ENCODE data around the gene HS6ST1. TPM values are rescaled to one million over a fixed set of nuclear protein-coding genes. Genes with fewer than 3 reads are reported as not detected.
"Not testable (repeated sequence)": the region's sequence is repeated elsewhere in the genome, so short reads cannot be mapped to it uniquely, and the experiment has no call there.

Gene HS6ST1
- total and polyA plus RNA-seq, 12 donors, result 20.5 to 262 (median 97.1) TPM

DNA sequence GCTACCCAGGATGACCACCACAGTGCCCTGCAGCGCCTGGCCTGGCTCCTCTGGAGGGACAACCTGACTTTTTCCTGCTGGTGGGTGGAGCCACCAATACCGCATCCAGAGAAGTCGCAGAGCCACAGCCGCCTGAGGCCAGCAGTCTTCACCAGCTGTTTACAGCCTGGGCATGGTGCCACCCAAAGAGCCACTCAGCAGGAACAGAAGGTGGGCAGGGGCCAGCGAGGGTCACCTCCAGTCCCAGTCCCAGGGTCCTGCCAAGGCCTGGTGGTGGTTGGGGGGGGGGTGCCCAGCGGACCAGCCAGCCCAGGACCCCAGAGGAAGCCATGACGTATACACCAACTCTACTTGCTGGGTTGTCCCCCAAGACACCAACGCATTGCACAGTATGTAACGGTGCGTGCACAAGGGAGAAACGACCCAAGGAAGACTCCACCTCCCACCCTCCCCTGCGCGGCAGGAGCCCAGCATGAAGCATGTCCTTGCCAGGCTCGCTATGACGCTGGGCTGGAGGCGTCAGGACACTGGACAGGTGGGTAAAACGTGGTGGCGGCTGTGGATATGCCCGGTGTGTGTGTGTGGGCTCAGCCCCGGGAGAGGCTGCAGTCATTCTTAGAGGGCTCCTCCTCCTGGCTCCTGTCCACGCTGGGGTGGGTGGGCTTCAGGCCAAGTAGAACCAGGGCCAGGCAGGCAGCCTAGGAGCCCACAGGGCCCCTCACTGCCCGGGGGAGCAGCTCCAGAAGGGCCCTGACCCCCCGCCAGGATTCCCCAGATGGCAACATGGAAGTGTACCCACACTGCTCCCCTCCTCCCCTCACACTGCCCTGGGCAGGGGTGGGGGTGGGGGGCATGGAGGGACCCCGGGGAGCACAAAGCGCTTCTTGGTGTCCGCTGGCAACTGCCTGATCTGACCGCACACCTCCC lies 49.3 kb downstream of the HS6ST1 start:
- TF ChIP-seq, protein P1, sequence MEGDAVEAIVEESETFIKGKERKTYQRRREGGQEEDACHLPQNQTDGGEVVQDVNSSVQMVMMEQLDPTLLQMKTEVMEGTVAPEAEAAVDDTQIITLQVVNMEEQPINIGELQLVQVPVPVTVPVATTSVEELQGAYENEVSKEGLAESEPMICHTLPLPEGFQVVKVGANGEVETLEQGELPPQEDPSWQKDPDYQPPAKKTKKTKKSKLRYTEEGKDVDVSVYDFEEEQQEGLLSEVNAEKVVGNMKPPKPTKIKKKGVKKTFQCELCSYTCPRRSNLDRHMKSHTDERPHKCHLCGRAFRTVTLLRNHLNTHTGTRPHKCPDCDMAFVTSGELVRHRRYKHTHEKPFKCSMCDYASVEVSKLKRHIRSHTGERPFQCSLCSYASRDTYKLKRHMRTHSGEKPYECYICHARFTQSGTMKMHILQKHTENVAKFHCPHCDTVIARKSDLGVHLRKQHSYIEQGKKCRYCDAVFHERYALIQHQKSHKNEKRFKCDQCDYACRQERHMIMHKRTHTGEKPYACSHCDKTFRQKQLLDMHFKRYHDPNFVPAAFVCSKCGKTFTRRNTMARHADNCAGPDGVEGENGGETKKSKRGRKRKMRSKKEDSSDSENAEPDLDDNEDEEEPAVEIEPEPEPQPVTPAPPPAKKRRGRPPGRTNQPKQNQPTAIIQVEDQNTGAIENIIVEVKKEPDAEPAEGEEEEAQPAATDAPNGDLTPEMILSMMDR (IDR thresholded peaks at IDR 0.05), result no peak
- TF ChIP-seq POLR2A (IDR thresholded peaks at IDR 0.05), result no peak
- Histone ChIP-seq H3K9me3 (replicated peaks in 1 of 3) (no peaks in the 10 kb centered on the region), H3K27ac (peak overlapping the region in 1 of 5 donors; percentile 65), H3K4me3 (no peak overlapping the region), H3K36me3 (replicated peaks in 1 of 2) (no peaks in the 10 kb centered on the region), H3K4me1 (replicated peaks in 1 of 2) (peaks cover 13 to 23% of the 10 kb centered on the region in 2 donors), H3K27me3 (no peaks in the 10 kb centered on the region)
- WGBS, 4 donors, result 36 to 80% (median 66%) methylated on average over 8 to 27 of the region's 27 CpGs
- DNase-seq, result peak in 6 of 7 donors; percentile 25 to 59 (median 42)
- intact Hi-C loops (cut with DNase I), result no loop called here

DNA sequence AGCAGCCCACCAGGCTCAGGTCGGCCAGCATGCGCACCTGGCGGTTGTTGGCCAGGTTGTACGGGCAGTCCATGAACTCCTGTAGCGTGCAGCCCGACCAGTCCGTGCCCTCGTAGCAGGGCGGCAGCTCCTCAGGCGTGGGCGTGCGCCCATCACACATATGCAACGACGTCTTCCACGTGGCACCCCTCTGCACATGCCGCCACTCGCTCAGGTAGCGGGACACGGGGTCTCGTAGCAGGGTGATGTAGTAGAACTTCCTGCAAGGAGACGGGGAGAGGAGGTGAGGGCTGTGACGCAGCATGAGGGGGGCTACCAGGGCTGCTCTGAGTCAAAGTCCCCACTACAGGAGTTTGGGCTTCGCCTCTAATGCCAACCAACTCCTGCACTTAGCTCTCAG lies 50.1 kb downstream of the HS6ST1 start:
- H3K27me3 ChIP-seq; intact Hi-C loops (cut with DNase I); H3K9me3 ChIP-seq (replicated peaks in 1 of 3); H3K27ac ChIP-seq; H3K36me3 ChIP-seq (replicated peaks in 1 of 2); H3K4me3 ChIP-seq: not testable (repeated sequence)
- 91 to 100% (median 95%) methylated on average over 1 to 19 of the region's 23 CpGs for WGBS, 4 donors
- peaks cover 13 to 23% of the 10 kb centered on the region in 2 donors for H3K4me1 ChIP-seq (replicated peaks in 1 of 2)
- DNase-seq, result peak in 1 of 7 donors; percentile 31

DNA sequence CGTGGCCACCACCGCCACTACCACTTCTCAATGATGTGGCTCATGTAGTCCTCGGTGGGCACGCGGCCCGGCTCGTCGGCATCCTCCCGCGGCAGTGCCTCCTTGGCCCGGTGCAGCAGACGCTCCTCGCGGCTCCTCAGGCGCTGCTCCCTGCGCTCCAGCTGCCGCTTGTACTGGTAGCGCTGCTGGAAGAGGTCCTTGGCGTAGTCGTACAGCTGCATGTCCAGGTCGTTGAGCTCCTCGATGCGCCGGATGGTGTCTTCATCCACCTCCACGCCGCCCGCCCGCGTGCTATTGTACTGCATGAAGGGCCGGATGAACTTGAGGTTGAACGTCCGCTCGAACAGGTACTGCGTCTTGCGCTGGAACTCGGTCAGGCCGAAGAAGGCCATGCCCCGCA lies 50.5 kb downstream of the HS6ST1 start:
- peak in 1 of 7 donors; percentile 45 for DNase-seq

DNA sequence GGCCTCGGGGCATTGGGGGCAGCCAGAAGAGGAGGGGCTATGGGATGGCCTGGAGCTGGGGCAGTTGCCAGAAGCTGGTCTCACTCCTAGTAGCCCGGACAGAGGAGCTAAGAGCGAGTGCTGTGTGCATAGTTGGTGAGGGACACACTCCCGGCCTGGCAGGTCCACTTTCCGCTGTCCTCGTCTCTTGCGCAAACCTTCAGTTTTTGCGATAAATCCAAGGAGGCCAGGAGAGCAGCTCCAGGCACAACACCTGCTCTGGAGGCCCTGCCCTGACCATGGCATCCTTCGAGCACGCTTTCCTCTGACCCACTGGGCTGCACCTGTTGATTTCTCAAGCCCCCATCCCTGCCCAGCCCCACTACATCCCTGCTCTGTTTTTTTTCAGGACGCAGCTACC lies 51.0 kb downstream of the HS6ST1 start:
- H3K27me3 ChIP-seq; DNase-seq; H3K4me3 ChIP-seq; intact Hi-C loops (cut with DNase I); H3K9me3 ChIP-seq (replicated peaks in 1 of 3); H3K36me3 ChIP-seq (replicated peaks in 1 of 2); H3K27ac ChIP-seq: not testable (repeated sequence)
- WGBS, 4 donors, result 84 to 97% (median 89%) methylated on average over 8 to 11 of the region's 11 CpGs
- peaks cover 13 to 23% of the 10 kb centered on the region in 2 donors for H3K4me1 ChIP-seq (replicated peaks in 1 of 2)

More for the DNA sequence above, 50.5 kb downstream of the HS6ST1 start:
- H3K36me3 ChIP-seq (replicated peaks in 1 of 2); H3K27ac ChIP-seq; H3K4me3 ChIP-seq; H3K9me3 ChIP-seq (replicated peaks in 1 of 3); intact Hi-C loops (cut with DNase I); H3K27me3 ChIP-seq: not testable (repeated sequence)
- WGBS, 4 donors, result 95 to 100% (median 97%) methylated on average over 3 to 37 of the region's 38 CpGs
- H3K4me1 ChIP-seq (replicated peaks in 1 of 2), result peaks cover 13 to 23% of the 10 kb centered on the region in 2 donors

DNA sequence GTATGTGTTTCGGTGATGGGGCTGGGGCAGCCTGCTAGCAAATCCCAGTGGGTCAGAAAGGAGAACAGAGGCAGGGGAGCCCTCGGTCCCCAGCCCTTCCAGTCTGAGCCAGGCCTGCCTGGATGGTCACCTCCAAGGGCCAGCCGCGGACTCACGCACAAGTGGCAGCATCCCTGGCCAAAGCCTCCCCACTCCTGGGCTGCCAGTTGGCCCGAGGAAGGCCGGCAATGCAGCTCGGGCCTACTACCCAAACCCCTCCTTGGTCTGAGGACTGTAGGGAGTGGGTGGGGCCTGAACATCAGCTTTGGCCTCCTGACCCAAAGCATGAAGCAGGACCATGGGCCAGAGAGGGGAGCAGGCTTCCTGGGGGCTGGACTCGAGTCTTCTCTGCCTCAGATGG lies 51.5 kb downstream of the HS6ST1 start:
- H3K27me3 ChIP-seq; H3K4me3 ChIP-seq; H3K9me3 ChIP-seq (replicated peaks in 1 of 3); H3K36me3 ChIP-seq (replicated peaks in 1 of 2); H3K27ac ChIP-seq; DNase-seq; intact Hi-C loops (cut with DNase I): not testable (repeated sequence)
- 88 to 91% methylated on average over 6 of the region's 9 CpGs; no CpG with 5 or more reads in 2 of the 4 donors for WGBS, 4 donors
- peaks cover 13 to 23% of the 10 kb centered on the region in 2 donors for H3K4me1 ChIP-seq (replicated peaks in 1 of 2)

DNA sequence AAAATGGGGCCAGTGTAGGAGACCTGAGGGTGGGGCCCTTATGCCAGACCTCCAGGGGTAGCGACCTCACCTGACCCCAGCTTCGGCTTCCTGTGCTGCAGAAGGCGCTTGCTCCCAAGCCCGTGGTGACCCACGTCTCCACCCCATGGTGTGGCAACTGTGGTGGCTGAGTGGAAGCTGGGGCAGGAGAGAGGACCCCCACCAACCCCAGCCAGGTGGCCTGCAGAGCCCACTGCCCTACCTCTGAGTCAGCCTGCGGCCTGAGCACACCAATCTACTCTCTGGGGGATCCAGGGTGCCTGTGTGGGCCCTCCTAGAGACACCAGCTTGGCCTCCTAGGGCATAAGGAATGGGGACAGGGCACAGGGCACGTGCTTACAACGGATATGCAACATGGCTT lies 52.2 kb downstream of the HS6ST1 start:
- peaks cover 13 to 20% of the 10 kb centered on the region in 2 donors for H3K4me1 ChIP-seq (replicated peaks in 1 of 2)
- H3K9me3 ChIP-seq (replicated peaks in 1 of 3); H3K27ac ChIP-seq; intact Hi-C loops (cut with DNase I); H3K27me3 ChIP-seq; H3K4me3 ChIP-seq; H3K36me3 ChIP-seq (replicated peaks in 1 of 2): not testable (repeated sequence)
- 91 to 100% (median 94%) methylated on average over 4 to 8 of the region's 8 CpGs for whole genome bisulfite sequencing, 4 donors
- peak in 1 of 7 donors; percentile 42 for DNase-seq

DNA sequence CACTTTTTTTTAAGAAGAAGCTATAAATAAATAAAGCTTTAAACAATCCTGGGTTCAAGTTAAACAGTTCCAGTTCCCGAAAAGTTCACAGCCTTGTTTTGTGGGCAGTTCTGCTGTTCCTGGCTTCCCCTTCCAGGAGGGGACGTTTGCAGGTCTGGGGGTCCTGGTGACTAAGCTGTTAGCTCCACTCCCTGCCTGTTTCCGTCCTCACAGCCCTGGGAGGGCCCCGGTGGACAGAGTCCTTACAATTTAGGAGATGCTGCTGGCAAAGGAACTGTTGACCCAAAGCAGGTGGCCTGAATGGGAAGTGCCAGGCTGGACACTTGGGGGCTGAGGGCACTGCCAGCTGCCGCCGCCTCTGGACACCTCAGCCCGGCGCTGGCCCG lies 53.1 kb downstream of the HS6ST1 start:
- intact Hi-C loops (cut with DNase I); DNase-seq; H3K27me3 ChIP-seq; H3K9me3 ChIP-seq (replicated peaks in 1 of 3); H3K36me3 ChIP-seq (replicated peaks in 1 of 2); H3K4me3 ChIP-seq; H3K27ac ChIP-seq: not testable (repeated sequence)
- H3K4me1 ChIP-seq (replicated peaks in 1 of 2), result peaks cover 7 to 16% of the 10 kb centered on the region in 2 donors
- 65 to 79% (median 77%) methylated on average over 4 of the region's 9 CpGs for WGBS, 4 donors

Data from adrenal gland (tissue), 12 donors.